ENCODE results near the gene UPK3B. TPM values are rescaled to one million over a fixed set of nuclear protein-coding genes. Genes with fewer than 3 reads are reported as not detected.
"Not testable (repeated sequence)": the region's sequence is repeated elsewhere in the genome, so short reads cannot be mapped to it uniquely, and the experiment has no call there.

Gene UPK3B
- polyA plus RNA-seq, 4 donors = 0.18 to 2.2 (median 0.34) TPM; not detected in 1

DNA sequence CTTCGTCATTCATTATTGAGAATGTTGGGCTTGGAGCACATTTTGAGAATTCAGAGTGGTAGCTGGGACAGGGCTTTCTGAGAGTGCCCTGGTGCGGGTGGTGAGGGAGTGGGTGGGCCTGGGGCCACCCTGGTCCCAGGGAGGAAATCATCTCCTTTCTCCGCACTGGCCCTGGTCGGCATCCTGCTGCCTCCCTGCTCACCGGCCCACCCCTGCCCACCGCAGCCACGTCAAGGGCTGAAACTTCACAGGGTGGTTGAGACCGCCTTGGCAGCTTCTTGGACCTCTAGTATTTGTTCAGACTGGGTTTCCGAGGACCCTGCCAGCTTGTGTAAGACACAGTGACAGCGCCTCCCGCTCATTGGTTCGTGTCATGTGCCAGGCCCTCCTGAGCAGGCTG lies 25.9 kb upstream of the UPK3B start:
- not testable (repeated sequence) for DNase-seq; H3K4me1 ChIP-seq (ENCODE audit: control insufficient read depth in 3 of 3, insufficient read depth in 2 of 3, low read depth in 1 of 3, low read length in 2 of 3); H3K27ac ChIP-seq (ENCODE audit: low read depth in 1 of 3, low read length in 2 of 3); H3K27me3 ChIP-seq (ENCODE audit: control insufficient read depth in 3 of 3, insufficient read depth in 3 of 3, low read length in 3 of 3); H3K4me3 ChIP-seq (ENCODE audit: low read depth in 1 of 3, low read length in 3 of 3); H3K9me3 ChIP-seq (ENCODE audit: control insufficient read depth in 2 of 2, insufficient read depth in 1 of 2, low read depth in 1 of 2, low read length in 1 of 2); FAIRE-seq
- 83 to 91% (median 89%) methylated on average over 3 to 8 of the region's 12 CpGs for WGBS, 3 donors
- peaks cover 0 to 26% (median 4%) of the 10 kb centered on the region in 3 donors for H3K36me3 ChIP-seq (ENCODE audit: control insufficient read depth in 3 of 3, insufficient read depth in 2 of 3, low read depth in 1 of 3, low read length in 3 of 3)

DNA sequence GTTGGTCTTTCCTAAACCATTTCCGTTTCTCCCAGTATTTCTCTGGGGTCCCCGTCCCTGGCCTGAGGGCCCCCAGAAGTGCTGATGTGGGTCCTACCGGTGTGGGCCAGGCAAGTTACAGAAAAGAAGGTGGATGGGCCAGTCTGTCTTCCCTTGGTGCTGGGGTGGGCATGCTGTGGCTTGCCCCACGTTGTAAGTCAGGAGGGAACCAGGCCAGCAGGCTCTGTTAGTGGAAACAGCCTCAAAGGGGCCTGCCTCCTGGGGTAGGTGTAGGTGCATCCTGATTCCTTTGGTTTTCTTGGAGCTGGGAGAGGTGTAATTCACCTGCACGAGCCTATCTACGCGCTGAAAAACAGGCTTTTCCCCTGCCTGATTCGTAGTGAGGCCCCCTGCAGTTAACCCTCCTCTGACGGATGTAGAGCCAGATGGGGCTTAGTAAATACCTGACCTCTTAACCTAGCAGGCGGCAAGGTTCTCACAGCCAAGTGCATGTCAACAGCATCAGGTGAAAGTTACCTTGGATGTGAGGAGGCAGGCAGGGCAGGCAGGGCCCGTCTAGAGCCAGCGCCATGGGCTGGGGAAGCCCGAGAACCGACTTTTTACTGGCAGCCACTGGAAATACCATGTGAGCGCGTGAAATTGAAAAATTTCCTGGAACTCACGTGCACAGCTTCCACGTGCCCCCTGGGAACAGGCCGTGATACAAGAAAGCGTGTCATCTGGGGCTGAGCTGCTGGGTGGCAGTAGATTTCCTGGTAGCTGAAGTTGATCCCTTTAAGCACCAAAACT lies 24.3 kb upstream of the UPK3B start:
- WGBS, 3 donors = 58 to 74% (median 71%) methylated on average over 2 to 5 of the region's 20 CpGs
- not testable (repeated sequence) for FAIRE-seq

DNA sequence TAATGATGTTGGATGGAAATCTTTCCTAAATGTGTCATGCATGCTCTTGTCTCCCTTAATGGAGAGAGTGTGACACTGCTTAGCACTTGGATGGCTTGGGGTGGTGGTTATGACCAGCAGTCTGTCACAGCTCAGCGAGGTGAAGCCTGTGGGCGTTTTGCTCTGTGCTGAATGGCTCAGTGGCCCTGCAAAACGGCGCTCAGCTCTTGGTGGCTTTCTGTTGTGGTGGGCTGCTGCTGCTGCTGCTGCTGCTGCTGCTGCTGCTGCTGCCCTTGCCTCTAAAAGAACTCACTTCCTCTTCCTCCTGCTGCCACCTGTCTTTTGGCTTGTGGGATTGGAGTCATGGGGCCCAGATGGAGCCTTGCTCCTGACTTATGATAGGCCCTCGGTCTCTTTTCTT lies 23.7 kb upstream of the UPK3B start:
- FAIRE-seq, DNase-seq: not testable (repeated sequence)

More for the DNA sequence above, 24.3 kb upstream of the UPK3B start:
- H3K9me3 ChIP-seq (ENCODE audit: control insufficient read depth in 2 of 2, insufficient read depth in 1 of 2, low read depth in 1 of 2, low read length in 1 of 2); H3K4me1 ChIP-seq (ENCODE audit: control insufficient read depth in 3 of 3, insufficient read depth in 2 of 3, low read depth in 1 of 3, low read length in 2 of 3); H3K27me3 ChIP-seq (ENCODE audit: control insufficient read depth in 3 of 3, insufficient read depth in 3 of 3, low read length in 3 of 3); H3K4me3 ChIP-seq (ENCODE audit: low read depth in 1 of 3, low read length in 3 of 3); DNase-seq; H3K27ac ChIP-seq (ENCODE audit: low read depth in 1 of 3, low read length in 2 of 3): not testable (repeated sequence)
- peaks cover 0 to 15% (median 4%) of the 10 kb centered on the region in 3 donors for H3K36me3 ChIP-seq (ENCODE audit: control insufficient read depth in 3 of 3, insufficient read depth in 2 of 3, low read depth in 1 of 3, low read length in 3 of 3)

DNA sequence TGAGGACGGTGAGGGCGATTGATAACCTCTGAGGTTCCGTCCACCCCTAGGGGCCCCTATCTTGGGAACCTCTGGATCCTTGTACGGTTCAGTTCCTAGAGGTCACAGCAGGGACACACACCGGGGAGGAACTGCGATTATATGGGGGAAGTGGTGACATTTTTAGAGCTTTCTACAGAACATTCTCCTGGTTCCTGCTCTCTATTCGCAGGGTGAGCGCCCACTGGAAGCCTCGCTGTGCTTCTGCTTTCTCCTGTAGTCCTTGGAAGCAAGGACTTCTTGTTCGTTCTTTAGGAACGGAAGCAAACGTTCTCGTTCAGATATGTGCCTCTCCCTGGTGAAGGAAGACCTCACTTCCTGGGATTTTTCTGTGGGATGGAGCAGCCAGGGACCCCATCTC lies 22.4 kb upstream of the UPK3B start:
- FAIRE-seq; H3K9me3 ChIP-seq (ENCODE audit: control insufficient read depth in 2 of 2, insufficient read depth in 1 of 2, low read depth in 1 of 2, low read length in 1 of 2); H3K27ac ChIP-seq (ENCODE audit: low read depth in 1 of 3, low read length in 2 of 3); H3K27me3 ChIP-seq (ENCODE audit: control insufficient read depth in 3 of 3, insufficient read depth in 3 of 3, low read length in 3 of 3); H3K4me3 ChIP-seq (ENCODE audit: low read depth in 1 of 3, low read length in 3 of 3); DNase-seq; H3K4me1 ChIP-seq (ENCODE audit: control insufficient read depth in 3 of 3, insufficient read depth in 2 of 3, low read depth in 1 of 3, low read length in 2 of 3); H3K36me3 ChIP-seq (ENCODE audit: control insufficient read depth in 3 of 3, insufficient read depth in 2 of 3, low read depth in 1 of 3, low read length in 3 of 3): not testable (repeated sequence)
- WGBS, 3 donors = 78 to 92% (median 86%) methylated on average over 3 to 7 of the region's 13 CpGs

More for the DNA sequence above, 23.7 kb upstream of the UPK3B start:
- H3K9me3 ChIP-seq (ENCODE audit: control insufficient read depth in 2 of 2, insufficient read depth in 1 of 2, low read depth in 1 of 2, low read length in 1 of 2); H3K4me1 ChIP-seq (ENCODE audit: control insufficient read depth in 3 of 3, insufficient read depth in 2 of 3, low read depth in 1 of 3, low read length in 2 of 3); H3K27ac ChIP-seq (ENCODE audit: low read depth in 1 of 3, low read length in 2 of 3); H3K4me3 ChIP-seq (ENCODE audit: low read depth in 1 of 3, low read length in 3 of 3); H3K27me3 ChIP-seq (ENCODE audit: control insufficient read depth in 3 of 3, insufficient read depth in 3 of 3, low read length in 3 of 3): not testable (repeated sequence)
- 53% methylated on average over 2 of the region's 5 CpGs; no CpG with 5 or more reads in 2 of the 3 donors for WGBS, 3 donors
- H3K36me3 ChIP-seq (ENCODE audit: control insufficient read depth in 3 of 3, insufficient read depth in 2 of 3, low read depth in 1 of 3, low read length in 3 of 3) = peaks cover 0 to 14% (median 4%) of the 10 kb centered on the region in 3 donors

DNA sequence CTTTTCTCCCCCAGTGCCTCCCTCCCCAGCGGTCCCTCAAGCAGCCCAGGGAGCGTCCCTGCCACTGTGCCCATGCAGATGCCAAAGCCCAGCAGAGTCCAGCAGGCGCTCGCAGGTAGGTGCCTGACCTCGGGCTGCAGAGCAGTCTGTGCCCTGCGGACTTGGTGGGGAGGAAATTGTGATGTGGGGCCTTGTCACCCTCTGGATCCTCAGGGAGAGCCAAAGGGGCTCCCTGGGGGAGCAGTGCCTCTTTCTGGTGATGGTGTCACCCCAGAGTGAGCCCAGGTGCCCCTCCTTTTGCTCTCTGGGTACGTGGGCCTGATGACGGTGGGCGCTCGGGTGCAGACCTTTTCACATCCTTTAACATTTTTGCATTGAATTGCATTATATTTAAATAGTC lies 18.2 kb upstream of the UPK3B start:
- H3K4me3 ChIP-seq (ENCODE audit: low read depth in 1 of 3, low read length in 3 of 3); H3K27ac ChIP-seq (ENCODE audit: low read depth in 1 of 3, low read length in 2 of 3); DNase-seq; H3K9me3 ChIP-seq (ENCODE audit: control insufficient read depth in 2 of 2, insufficient read depth in 1 of 2, low read depth in 1 of 2, low read length in 1 of 2); H3K27me3 ChIP-seq (ENCODE audit: control insufficient read depth in 3 of 3, insufficient read depth in 3 of 3, low read length in 3 of 3); FAIRE-seq; H3K36me3 ChIP-seq (ENCODE audit: control insufficient read depth in 3 of 3, insufficient read depth in 2 of 3, low read depth in 1 of 3, low read length in 3 of 3); H3K4me1 ChIP-seq (ENCODE audit: control insufficient read depth in 3 of 3, insufficient read depth in 2 of 3, low read depth in 1 of 3, low read length in 2 of 3): not testable (repeated sequence)
- 92 to 95% (median 94%) methylated on average over 4 to 5 of the region's 10 CpGs for WGBS, 3 donors

DNA sequence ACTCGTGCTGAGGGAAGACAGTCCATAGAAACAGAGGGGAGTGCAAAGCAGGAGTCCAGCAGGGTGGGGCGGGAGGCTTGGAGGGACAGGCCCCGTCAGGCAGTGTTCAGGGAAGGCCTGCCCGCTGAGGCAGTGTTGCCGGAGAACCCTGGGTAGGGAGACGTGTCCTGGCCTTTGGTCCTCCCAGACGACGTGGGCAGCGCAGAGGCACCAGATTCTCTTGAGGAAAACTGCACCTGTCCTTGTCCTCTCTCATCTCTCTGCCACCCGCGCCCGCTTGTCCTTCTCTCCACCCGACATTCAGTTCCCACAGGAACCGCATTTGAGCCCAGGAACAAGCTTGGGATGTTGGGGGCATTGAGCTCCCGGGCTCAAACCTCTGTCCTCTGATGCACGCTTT lies 14.6 kb upstream of the UPK3B start:
- not testable (repeated sequence) for H3K27ac ChIP-seq (ENCODE audit: low read depth in 1 of 3, low read length in 2 of 3); H3K9me3 ChIP-seq (ENCODE audit: control insufficient read depth in 2 of 2, insufficient read depth in 1 of 2, low read depth in 1 of 2, low read length in 1 of 2); H3K4me1 ChIP-seq (ENCODE audit: control insufficient read depth in 3 of 3, insufficient read depth in 2 of 3, low read depth in 1 of 3, low read length in 2 of 3); H3K27me3 ChIP-seq (ENCODE audit: control insufficient read depth in 3 of 3, insufficient read depth in 3 of 3, low read length in 3 of 3); DNase-seq; H3K36me3 ChIP-seq (ENCODE audit: control insufficient read depth in 3 of 3, insufficient read depth in 2 of 3, low read depth in 1 of 3, low read length in 3 of 3); H3K4me3 ChIP-seq (ENCODE audit: low read depth in 1 of 3, low read length in 3 of 3); FAIRE-seq
- 89 to 94% (median 92%) methylated on average over 10 to 16 of the region's 16 CpGs for WGBS, 3 donors

DNA sequence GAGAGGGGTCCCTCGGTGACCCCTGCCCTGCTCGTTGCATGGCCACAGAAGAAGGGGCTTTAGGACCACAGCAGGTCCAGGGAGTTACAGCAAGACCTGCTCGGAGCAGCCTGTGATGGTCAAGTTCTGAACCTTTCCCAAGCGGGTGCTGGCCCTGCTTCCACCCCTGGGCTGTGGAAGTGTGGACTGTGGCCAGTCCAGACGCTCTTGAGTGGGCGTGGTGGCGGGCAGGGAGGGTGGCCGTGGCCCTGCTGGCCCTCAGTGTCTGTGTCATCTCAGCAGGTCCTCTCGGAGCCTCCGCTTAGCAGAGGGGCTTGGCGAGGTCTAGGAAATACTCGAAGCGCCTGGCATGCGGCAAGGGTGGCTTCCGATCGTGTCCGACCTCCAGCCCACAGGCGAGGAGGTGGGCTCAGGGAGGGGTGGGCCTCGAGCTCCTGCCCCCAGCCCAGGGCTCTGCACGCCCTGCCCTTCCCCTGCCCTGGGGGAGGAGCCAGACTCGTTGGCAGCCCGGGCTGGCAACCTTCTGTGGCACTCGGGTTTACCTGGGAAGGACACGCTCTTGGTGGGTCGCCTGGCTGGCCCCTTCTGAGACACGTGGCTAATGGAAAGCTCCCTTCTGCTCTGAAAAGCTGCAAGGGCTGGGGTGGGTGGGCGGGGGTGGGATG lies 12.3 kb upstream of the UPK3B start:
- H3K4me1 ChIP-seq (ENCODE audit: control insufficient read depth in 3 of 3, insufficient read depth in 2 of 3, low read depth in 1 of 3, low read length in 2 of 3); H3K4me3 ChIP-seq (ENCODE audit: low read depth in 1 of 3, low read length in 3 of 3); FAIRE-seq; H3K27ac ChIP-seq (ENCODE audit: low read depth in 1 of 3, low read length in 2 of 3); DNase-seq; H3K9me3 ChIP-seq (ENCODE audit: control insufficient read depth in 2 of 2, insufficient read depth in 1 of 2, low read depth in 1 of 2, low read length in 1 of 2); H3K27me3 ChIP-seq (ENCODE audit: control insufficient read depth in 3 of 3, insufficient read depth in 3 of 3, low read length in 3 of 3): not testable (repeated sequence)
- WGBS, 3 donors = 79 to 88% (median 80%) methylated on average over 6 to 14 of the region's 27 CpGs
- peaks cover 0 to 18% (median 0%) of the 10 kb centered on the region in 3 donors for H3K36me3 ChIP-seq (ENCODE audit: control insufficient read depth in 3 of 3, insufficient read depth in 2 of 3, low read depth in 1 of 3, low read length in 3 of 3)

DNA sequence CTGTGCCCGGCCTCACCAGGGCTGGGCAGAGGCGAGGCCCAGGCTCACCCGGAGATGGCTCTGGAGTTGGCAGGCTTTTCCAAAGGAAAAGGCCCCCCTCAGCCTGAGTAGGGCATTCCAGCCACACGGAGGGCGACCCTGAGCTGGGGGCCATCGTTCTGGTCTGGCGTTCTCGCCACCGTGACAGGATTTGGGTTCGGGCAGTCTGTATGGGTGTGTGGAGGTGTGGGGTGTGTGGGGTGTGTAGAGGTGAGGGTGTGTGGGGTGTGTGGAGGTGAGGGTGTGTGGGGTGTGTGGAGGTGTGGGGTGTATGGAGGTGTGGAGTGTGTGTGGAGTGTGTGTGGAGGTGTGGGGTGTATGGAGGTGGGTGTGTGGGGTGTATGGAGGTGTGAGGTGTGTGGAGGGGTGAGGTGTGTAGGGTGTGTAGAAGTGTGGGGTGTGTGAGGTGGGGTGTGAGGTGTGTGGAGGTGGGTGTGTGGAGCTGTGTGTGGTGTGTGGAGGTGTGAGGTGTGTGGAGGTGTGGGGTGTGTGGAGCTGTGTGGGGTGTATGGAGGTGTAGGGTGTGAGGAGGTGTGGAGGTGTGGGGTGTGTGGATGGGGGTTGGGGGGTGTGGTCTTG lies 11.7 kb upstream of the UPK3B start:
- not testable (repeated sequence) for H3K4me3 ChIP-seq (ENCODE audit: low read depth in 1 of 3, low read length in 3 of 3); H3K27ac ChIP-seq (ENCODE audit: low read depth in 1 of 3, low read length in 2 of 3); FAIRE-seq; H3K9me3 ChIP-seq (ENCODE audit: control insufficient read depth in 2 of 2, insufficient read depth in 1 of 2, low read depth in 1 of 2, low read length in 1 of 2); H3K4me1 ChIP-seq (ENCODE audit: control insufficient read depth in 3 of 3, insufficient read depth in 2 of 3, low read depth in 1 of 3, low read length in 2 of 3); DNase-seq; H3K27me3 ChIP-seq (ENCODE audit: control insufficient read depth in 3 of 3, insufficient read depth in 3 of 3, low read length in 3 of 3)
- peaks cover 0 to 22% (median 0%) of the 10 kb centered on the region in 3 donors for H3K36me3 ChIP-seq (ENCODE audit: control insufficient read depth in 3 of 3, insufficient read depth in 2 of 3, low read depth in 1 of 3, low read length in 3 of 3)
- 87 to 93% (median 92%) methylated on average over 5 to 7 of the region's 10 CpGs for WGBS, 3 donors

Data from small intestine (tissue), 7 donors.